ENCODE data around the gene CCDC6.

The CCDC6 gene

DNA sequence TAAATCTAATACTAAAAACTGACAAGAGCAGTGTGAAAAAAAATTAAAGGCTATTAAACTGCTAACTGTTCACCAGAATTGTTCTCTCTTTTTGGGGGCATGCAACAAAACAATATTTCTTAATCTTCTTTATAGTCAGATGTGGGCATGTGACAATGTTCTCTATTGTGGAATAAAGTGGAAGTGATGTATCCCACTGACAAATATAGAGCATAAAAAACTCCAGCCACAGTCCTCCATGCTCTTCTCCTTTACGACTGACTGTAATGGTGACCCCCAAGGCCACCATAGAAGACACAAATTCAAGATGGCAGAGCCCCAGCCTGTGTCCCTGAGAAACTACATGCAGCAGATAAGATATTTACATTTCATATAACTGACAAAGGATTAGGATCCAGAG lies 11.6 kb upstream of the CCDC6 start:
- no peak for DNase-seq (ENCODE audit: low read depth)
- TF ChIP-seq, protein P1, sequence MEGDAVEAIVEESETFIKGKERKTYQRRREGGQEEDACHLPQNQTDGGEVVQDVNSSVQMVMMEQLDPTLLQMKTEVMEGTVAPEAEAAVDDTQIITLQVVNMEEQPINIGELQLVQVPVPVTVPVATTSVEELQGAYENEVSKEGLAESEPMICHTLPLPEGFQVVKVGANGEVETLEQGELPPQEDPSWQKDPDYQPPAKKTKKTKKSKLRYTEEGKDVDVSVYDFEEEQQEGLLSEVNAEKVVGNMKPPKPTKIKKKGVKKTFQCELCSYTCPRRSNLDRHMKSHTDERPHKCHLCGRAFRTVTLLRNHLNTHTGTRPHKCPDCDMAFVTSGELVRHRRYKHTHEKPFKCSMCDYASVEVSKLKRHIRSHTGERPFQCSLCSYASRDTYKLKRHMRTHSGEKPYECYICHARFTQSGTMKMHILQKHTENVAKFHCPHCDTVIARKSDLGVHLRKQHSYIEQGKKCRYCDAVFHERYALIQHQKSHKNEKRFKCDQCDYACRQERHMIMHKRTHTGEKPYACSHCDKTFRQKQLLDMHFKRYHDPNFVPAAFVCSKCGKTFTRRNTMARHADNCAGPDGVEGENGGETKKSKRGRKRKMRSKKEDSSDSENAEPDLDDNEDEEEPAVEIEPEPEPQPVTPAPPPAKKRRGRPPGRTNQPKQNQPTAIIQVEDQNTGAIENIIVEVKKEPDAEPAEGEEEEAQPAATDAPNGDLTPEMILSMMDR (conservative IDR thresholded peaks at IDR 0.05; ENCODE audit: low read length) = no peak

DNA sequence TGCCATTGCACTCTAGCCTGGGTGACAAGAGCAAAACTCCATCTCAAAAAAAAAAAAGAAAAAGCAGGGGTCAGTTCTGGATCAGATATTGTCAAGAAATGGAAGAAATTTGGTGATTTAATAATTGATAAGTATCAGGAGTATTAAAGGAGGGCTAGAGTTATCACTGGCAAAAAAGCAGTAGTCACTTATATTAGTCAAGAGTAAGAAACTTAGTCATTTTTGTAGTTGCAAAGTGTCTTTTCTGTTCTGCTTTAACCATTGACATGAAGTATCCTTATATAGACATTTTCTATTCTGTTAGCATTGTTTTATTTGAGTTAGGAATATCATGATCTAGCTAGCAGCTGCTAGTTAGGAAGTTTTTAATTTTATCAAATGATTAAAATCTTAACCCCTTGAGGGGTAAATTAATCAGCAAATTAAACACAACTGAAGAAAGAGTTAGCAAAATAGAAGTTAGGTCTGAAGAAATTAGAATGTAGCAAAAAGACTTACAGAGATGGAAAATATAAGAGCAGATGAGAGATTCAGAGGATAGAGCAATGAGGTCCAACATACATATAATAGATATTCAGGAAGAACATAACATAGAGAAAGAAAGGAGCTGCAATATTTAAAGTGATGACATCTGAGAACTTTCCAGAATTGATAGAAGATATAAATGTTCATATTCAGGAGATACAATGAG lies 7.3 kb upstream of the CCDC6 start:
- no peak overlapping the region for H3K4me3 ChIP-seq (ENCODE audit: low read length)
- TF ChIP-seq, protein P1 (conservative IDR thresholded peaks at IDR 0.05; ENCODE audit: low read length) = no peak
- DNase-seq (ENCODE audit: low read depth) = no peak

More for the DNA sequence above, 11.6 kb upstream of the CCDC6 start:
- no peak overlapping the region for H3K4me3 ChIP-seq (ENCODE audit: low read length)

DNA sequence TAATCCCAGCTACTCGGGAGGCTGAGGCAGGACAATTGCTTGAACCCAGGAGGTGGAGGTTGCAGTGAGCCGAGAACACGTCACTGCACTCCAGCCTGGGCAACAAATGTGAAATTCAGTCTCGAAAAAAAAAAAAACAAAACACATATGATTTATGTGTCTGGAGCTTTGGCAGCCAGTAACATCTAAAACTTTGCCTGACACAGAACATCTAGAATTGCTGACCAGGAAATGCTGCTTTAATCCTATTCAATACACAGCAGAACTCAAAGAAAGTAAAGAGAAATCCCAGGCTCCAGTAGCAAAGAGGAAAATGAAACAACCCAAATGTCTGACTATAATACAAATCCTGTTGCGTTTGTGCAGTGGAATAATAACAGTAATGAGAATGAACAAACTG lies 4.5 kb upstream of the CCDC6 start:
- DNase-seq (ENCODE audit: low read depth) = no peak
- H3K4me3 ChIP-seq (ENCODE audit: low read length) = no peak overlapping the region
- TF ChIP-seq, protein P1 (conservative IDR thresholded peaks at IDR 0.05; ENCODE audit: low read length) = no peak

DNA sequence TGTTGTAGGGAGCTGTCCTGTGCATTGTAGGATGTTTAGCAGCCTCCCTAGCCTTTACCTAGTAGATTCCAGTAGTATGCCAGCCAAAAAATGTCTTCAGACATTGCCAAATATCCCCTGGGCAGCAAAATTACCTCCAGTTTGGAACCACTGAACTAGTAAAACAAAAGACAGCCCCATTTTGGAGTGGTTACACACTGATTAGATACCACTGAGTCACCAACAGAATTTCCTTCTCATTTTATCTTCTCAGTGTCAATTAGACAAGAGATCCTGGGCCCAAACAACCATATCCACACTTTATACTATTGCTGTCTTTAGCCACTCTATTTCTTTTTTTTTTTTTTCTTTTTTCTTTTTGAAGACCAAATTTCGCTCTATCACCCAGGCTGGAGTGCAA lies 3.5 kb upstream of the CCDC6 start:
- no peak for DNase-seq (ENCODE audit: low read depth)
- no peak overlapping the region for H3K4me3 ChIP-seq (ENCODE audit: low read length)
- TF ChIP-seq, protein P1 (conservative IDR thresholded peaks at IDR 0.05; ENCODE audit: low read length) = no peak

DNA sequence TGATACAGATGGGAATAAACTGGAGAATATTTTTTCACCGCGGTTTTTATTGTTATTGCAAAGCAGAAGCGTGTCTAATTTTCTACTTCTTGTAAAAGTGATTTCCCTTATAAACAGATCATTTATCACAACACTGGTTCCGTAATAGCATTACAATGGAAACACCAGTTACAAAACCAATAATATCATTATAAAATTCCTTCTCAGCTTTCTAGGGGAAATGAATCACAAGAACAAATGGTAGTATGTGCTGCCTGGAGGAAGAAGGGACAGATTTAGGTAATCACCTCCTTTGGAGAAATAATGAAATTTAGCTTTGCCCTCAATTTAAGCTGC lies 2.4 kb upstream of the CCDC6 start:
- peak overlapping the region; percentile 94 for H3K4me3 ChIP-seq (ENCODE audit: low read length)
- TF ChIP-seq, protein P1 (conservative IDR thresholded peaks at IDR 0.05; ENCODE audit: low read length) = no peak
- DNase-seq (ENCODE audit: low read depth) = no peak

DNA sequence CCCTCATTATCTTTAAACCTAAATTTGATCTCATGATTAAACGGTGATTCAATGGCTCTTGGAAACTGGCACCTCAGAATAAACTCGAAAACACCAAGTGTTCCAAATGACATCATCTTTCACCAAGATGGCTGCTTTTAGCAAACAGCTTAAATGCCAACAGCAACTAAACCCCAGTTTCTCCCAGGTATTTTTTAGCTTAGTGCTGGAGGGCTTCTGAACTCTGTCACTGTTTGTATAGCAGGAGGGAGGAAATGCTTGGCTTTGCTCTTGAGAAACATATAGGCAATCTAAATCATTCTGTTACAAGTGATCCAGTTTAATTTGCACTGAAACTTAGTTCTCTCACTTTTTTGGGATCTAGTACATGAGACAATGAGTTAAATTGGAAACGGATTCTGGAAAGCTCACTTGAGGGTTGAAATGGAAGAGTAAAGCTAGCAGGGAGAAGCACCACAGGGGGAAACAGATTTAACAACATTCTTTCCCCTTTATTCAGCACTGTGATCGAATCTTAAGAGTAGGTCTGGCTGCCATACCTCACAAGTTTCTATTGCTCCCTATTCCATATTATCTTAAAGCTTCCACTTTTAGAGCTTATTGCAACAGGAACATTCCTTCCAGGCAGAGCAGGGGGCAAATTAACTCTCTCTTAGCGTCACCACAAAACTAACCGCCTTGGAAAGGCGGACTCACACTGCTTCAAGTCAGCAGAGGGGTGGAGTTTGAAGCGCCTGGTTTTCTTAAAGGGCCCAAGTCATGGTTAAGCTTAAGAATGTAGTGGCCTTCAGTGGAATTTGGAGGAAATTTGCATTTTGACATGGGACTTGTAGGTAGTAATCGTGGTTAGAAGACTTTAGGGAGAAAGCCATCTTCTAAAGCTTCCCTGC lies 1.8 kb upstream of the CCDC6 start:
- peak overlapping the region; percentile 94 for H3K4me3 ChIP-seq (ENCODE audit: low read length)
- TF ChIP-seq, protein P1 (conservative IDR thresholded peaks at IDR 0.05; ENCODE audit: low read length) = no peak
- DNase-seq (ENCODE audit: low read depth) = peak; percentile 83

DNA sequence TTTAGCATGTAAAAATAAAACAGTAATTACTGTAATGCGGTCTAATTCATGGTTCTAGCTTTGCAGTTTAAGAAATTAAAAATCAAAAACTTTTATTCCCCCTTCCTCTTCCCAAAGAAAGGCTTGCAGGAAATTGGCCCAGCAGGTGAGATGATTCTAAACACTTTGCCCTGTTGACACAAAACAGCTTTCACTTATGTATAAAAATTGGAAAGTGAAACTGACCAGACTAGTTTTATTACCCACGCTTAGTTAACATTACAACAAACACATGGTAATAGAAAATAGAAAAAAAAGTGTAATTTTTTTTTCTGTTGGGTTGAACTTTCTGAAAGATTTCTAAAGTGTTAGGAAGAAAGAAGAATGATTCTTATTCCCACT lies 1.2 kb upstream of the CCDC6 start:
- H3K4me3 ChIP-seq (ENCODE audit: low read length) = peak overlapping the region; percentile 94
- TF ChIP-seq, protein P1 (conservative IDR thresholded peaks at IDR 0.05; ENCODE audit: low read length) = no peak
- no peak for DNase-seq (ENCODE audit: low read depth)

Measured in AG10803 (cell line).